GM18909 (cell line): Measurements from ENCODE around the gene ANKRD33.

Experiments
- ATAC-seq: cut with Tn5 transposase; IDR thresholded peaks from one replicate; pipeline ENCODE4 v1.9.1; 2021; ENCODE audit warnings: mild to moderate bottlenecking; ENCODE audit not compliant: unreplicated experiment, poor library complexity

Gene ANKRD33

DNA sequence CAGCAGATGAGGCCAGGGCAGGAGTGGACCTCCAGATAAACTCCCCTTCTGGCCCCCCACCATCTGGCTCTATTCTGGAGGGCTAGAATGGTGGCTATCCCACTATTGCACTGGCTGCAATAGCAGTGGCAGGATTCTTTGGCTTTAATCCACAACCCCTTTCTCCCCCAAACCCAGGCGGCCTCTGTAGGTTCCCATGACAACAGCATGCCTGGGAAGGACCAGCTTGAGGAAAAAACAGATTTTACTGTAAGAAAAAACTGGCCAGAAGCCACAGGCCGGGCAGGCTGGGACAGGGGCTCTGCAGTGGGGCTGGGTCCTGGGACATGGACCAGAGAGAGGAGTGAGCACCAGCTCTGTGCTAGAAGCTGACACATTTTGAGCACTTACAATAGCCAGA is 50.0 kb downstream of the ANKRD33 start:
- ATAC-seq: no peak

DNA sequence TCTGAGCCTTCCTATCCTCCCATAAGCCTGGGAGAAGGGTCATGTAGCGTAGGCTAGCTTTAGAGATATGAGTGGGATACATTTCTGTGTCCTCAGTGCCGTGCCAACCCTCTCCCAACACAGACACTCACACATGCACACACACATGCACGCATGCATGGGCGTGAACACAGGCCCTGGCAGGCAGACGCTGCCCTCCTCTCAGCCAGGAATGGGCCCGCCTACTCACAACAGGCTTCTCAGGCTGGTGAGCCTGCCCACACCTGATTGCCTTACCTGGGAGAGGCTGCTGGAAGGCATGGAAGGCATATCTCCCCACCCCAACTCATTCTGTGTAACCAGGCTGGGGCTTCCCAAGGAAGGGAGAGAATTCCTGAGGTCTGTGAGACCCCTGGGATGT is 50.8 kb downstream of the ANKRD33 start:
- ATAC-seq: no peak

- ATAC-seq: no peak
These were observed 53.2 kb downstream of the ANKRD33 start for GRCh38 chr12:51941011-51941581.
